HG02981 (cell line): ENCODE results near the gene TMEM8B.
"Not testable (repeated sequence)": the region's sequence is repeated elsewhere in the genome, so short reads cannot be mapped to it uniquely, and the experiment has no call there.

Experiments used
- ATAC-seq: cut with Tn5 transposase; IDR thresholded peaks from one replicate; pipeline ENCODE4 v1.9.1; 2021; ENCODE audit warnings: mild to moderate bottlenecking, moderate library complexity; ENCODE audit not compliant: unreplicated experiment

Gene TMEM8B

GRCh38 chr9:35905912-35906679 lies 77.1 kb downstream of the TMEM8B start, which contains the start of gene HRCT1:
Gene HRCT1, plus strand, starts transcription at chr9:35906202. Its CDS starts 86 bp downstream, at chr9:35906288.
- ATAC-seq: no peak

GRCh38 chr9:35906923-35907699 lies 78.1 kb downstream of the TMEM8B start:
- no peak for ATAC-seq

GRCh38 chr9:35907711-35908503 lies 78.9 kb downstream of the TMEM8B start:
- ATAC-seq: no peak

GRCh38 chr9:35908504-35909125 lies 79.6 kb downstream of the TMEM8B start:
- no peak for ATAC-seq

GRCh38 chr9:35909274-35909673 lies 80.2 kb downstream of the TMEM8B start, which contains the start of gene SPAAR:
Gene SPAAR, plus strand, starts transcription at chr9:35909490. Its CDS starts 974 bp downstream, at chr9:35910464.
- no peak for ATAC-seq

- ATAC-seq: no peak
Measured at GRCh38 chr9:35909687-35910612, 80.9 kb downstream of the TMEM8B start.

GRCh38 chr9:35910613-35911359 lies 81.8 kb downstream of the TMEM8B start:
- no peak for ATAC-seq

GRCh38 chr9:35911690-35912089 lies 82.7 kb downstream of the TMEM8B start:
- no peak for ATAC-seq

GRCh38 chr9:35912791-35913400 lies 83.9 kb downstream of the TMEM8B start:
- no peak for ATAC-seq

GRCh38 chr9:35913429-35913828 lies 84.4 kb downstream of the TMEM8B start:
- not testable (repeated sequence) for ATAC-seq

GRCh38 chr9:35914301-35914807 lies 85.3 kb downstream of the TMEM8B start:
- no peak for ATAC-seq
